Measurements from ENCODE around the gene LYRM4.

The LYRM4 gene

DNA sequence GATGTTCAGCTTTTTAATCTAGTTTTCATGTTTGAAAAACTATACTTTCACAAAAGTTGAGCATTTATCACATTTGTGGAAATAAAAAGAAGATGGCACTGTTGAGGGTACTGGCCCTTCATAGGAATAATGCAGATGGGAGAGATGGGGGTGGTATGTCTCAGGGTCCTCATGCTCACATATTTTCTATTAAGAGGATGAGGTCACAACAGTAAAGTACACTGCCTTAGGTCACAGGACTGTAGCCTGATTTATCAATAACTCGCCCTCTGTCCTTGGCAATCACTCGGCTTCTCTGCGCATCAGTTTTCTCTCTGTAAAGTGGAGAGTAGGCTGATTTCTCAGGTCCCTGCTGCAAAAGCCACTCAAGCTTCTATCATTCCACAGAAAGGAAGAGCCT, 119.7 kb downstream of the LYRM4 start:
- no peak for DNase-seq (ENCODE audit: low read depth in 1 of 2, low spot score in 1 of 2)
- Histone ChIP-seq H3K4me3 (replicated peaks; ENCODE audit: insufficient read depth, low read length) (no peak overlapping the region), H3K27me3 (ENCODE audit: insufficient read depth, poor library complexity, severe bottlenecking) (no peaks in the 10 kb centered on the region), H3K27ac (replicated peaks) (no peak overlapping the region)
- TF ChIP-seq REST (IDR thresholded peaks at IDR 0.05; ENCODE audit: insufficient replicate concordance, low read depth) (no peak), SPI1 (IDR thresholded peaks at IDR 0.05; ENCODE audit: borderline replicate concordance, low read depth) (no peak), POLR2AphosphoS5 (IDR thresholded peaks at IDR 0.05; ENCODE audit: low read depth) (no peak), GABPA (IDR thresholded peaks at IDR 0.05; ENCODE audit: low read depth) (no peak)
- TF ChIP-seq, protein P1, sequence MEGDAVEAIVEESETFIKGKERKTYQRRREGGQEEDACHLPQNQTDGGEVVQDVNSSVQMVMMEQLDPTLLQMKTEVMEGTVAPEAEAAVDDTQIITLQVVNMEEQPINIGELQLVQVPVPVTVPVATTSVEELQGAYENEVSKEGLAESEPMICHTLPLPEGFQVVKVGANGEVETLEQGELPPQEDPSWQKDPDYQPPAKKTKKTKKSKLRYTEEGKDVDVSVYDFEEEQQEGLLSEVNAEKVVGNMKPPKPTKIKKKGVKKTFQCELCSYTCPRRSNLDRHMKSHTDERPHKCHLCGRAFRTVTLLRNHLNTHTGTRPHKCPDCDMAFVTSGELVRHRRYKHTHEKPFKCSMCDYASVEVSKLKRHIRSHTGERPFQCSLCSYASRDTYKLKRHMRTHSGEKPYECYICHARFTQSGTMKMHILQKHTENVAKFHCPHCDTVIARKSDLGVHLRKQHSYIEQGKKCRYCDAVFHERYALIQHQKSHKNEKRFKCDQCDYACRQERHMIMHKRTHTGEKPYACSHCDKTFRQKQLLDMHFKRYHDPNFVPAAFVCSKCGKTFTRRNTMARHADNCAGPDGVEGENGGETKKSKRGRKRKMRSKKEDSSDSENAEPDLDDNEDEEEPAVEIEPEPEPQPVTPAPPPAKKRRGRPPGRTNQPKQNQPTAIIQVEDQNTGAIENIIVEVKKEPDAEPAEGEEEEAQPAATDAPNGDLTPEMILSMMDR (IDR thresholded peaks at IDR 0.05; ENCODE audit: insufficient read depth, low read length), result no peak

DNA sequence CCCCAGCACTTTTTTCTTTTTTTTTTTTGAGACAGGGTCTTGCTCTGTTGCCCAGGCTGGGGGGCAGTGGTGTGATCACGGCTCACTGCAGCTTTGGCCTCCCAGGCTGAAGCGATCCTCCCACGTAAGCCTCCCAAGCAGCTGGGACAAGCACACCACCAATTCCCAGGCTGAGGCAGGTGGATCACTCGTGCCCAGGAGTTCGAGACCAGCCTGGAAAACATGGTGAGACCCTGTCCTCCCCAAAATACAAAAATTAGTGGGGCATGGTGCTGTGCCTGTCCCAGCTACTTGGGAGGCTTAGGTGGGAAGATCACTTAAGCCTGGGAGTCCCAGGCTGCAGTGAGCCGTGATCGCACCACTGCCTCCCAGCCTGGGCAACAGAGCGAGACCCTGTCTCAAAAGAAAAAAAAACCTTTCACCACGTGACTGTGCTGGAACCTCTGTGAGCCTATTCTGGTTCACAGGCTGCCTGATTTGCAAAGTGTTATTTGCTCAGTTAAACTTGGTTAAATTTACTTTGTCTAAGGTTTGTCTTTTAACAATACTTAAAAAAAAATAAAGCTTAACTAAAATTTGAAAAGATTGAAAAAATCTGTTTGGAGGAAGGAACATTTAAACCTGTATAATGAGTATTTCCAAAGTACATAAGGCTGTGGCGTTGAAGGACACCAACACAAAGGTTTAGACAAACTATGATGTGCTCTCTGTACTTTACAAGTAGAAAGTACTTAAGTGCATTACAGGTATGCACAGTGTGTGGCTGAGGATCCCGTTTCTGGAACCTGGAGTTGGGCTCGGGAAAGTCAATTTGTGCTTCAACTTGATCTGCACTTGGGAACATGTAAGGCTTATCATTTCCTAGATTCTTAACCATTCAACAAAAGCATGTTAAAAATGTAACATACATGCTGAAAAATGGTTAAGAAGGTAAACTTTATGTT, 120.7 kb downstream of the LYRM4 start:
- Histone ChIP-seq H3K4me3 (replicated peaks; ENCODE audit: insufficient read depth, low read length) (no peak overlapping the region), H3K27me3 (ENCODE audit: insufficient read depth, poor library complexity, severe bottlenecking) (no peaks in the 10 kb centered on the region), H3K27ac (replicated peaks) (no peak overlapping the region)
- no peak for TF ChIP-seq GABPA (IDR thresholded peaks at IDR 0.05; ENCODE audit: low read depth)
- TF ChIP-seq SPI1 (IDR thresholded peaks at IDR 0.05; ENCODE audit: borderline replicate concordance, low read depth), result no peak
- TF ChIP-seq POLR2AphosphoS5 (IDR thresholded peaks at IDR 0.05; ENCODE audit: low read depth), result no peak
- TF ChIP-seq, protein P1 (IDR thresholded peaks at IDR 0.05; ENCODE audit: insufficient read depth, low read length), result no peak
- no peak for TF ChIP-seq REST (IDR thresholded peaks at IDR 0.05; ENCODE audit: insufficient replicate concordance, low read depth)
- no peak for DNase-seq (ENCODE audit: low read depth in 1 of 2, low spot score in 1 of 2)

- Histone ChIP-seq H3K27ac (replicated peaks) (no peak overlapping the region), H3K27me3 (ENCODE audit: insufficient read depth, poor library complexity, severe bottlenecking) (no peaks in the 10 kb centered on the region), H3K4me3 (replicated peaks; ENCODE audit: insufficient read depth, low read length) (no peak overlapping the region)
- DNase-seq (ENCODE audit: low read depth in 1 of 2, low spot score in 1 of 2), result no peak
- TF ChIP-seq SPI1 (IDR thresholded peaks at IDR 0.05; ENCODE audit: borderline replicate concordance, low read depth), result no peak
- TF ChIP-seq POLR2AphosphoS5 (IDR thresholded peaks at IDR 0.05; ENCODE audit: low read depth), result no peak
- no peak for TF ChIP-seq REST (IDR thresholded peaks at IDR 0.05; ENCODE audit: insufficient replicate concordance, low read depth)
Observed at GRCh38 chr6:5138995-5139827, 121.5 kb downstream of the LYRM4 start.
